Nephron (organoid): ENCODE results near the gene SLAMF7.

ENCODE experiments used
- H3K27ac Mint-ChIP-seq, 3 experiments: 2 replicates each; pipeline ENCODE4 v1.8.0; 2020; ENCODE audit warnings: mixed read lengths in 3 of 3, mild to moderate bottlenecking in 2 of 3, moderate library complexity in 1 of 3
- H3K27me3 Mint-ChIP-seq: 2 replicates; pipeline ENCODE4 v1.8.0; 2021; ENCODE audit warnings: low read depth, mild to moderate bottlenecking, moderate library complexity, mixed read lengths
- H3K36me3 Mint-ChIP-seq: 2 replicates; pipeline ENCODE4 v1.8.0; 2020; ENCODE audit warnings: low read depth, mixed read lengths
- H3K4me1 Mint-ChIP-seq: 2 replicates; pipeline ENCODE4 v1.8.0; 2020; ENCODE audit warnings: mixed read lengths
- H3K4me3 Mint-ChIP-seq, 3 experiments: 2 replicates each; pipeline ENCODE4 v1.8.0; 2020; ENCODE audit warnings: mild to moderate bottlenecking in 3 of 3, mixed read lengths in 3 of 3, moderate library complexity in 2 of 3
- H3K9me3 Mint-ChIP-seq: 2 replicates; pipeline ENCODE4 v1.8.0; 2020; ENCODE audit warnings: mixed read lengths
- CTCF ChIP-seq, 3 experiments: fragments of 200-600 bp; sonication (generic); IDR thresholded peaks; one replicate each; pipeline ENCODE4 v1.5.0; 2021; ENCODE audit warnings: antibody characterized with exemption in 3 of 3; ENCODE audit not compliant: unreplicated experiment in 3 of 3

The SLAMF7 gene

GRCh38 chr1:160772331-160772730 is 33.3 kb downstream of the SLAMF7 start:
- no peak for TF ChIP-seq CTCF (IDR thresholded peaks at IDR 0.05; ENCODE audit: unreplicated experiment in 3 of 3)
- Mint-ChIP-seq H3K27me3 (no peaks in the 10 kb centered on the region), H3K27ac (no peak overlapping the region), H3K9me3 (no peaks in the 10 kb centered on the region), H3K36me3 (no peaks in the 10 kb centered on the region), H3K4me3 (no peak overlapping the region), H3K4me1 (no peaks in the 10 kb centered on the region)

DNA sequence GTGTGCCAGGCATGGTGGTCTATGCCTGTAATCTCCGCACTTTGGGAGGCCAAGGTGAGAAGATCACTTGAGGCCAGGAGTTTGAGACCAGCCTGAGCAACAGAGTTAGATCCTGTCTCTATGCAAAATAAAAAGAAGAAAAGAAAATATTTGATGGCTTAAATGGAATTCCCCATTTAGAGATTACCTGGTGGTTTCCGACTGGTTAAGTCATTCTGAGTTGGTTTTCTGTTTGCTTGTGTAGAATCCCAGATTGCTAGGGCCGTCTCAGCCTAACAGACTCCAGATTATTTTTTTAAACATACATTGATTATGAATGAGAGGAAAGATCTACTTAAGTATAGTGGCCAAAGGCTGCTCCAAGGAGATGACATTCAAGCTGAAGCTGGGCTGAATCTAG is 34.0 kb downstream of the SLAMF7 start:
- H3K4me1 Mint-ChIP-seq = no peaks in the 10 kb centered on the region
- no peak overlapping the region for H3K4me3 Mint-ChIP-seq
- no peaks in the 10 kb centered on the region for H3K36me3 Mint-ChIP-seq
- no peak overlapping the region for H3K27ac Mint-ChIP-seq
- no peaks in the 10 kb centered on the region for H3K27me3 Mint-ChIP-seq
- H3K9me3 Mint-ChIP-seq = no peaks in the 10 kb centered on the region
- no peak for TF ChIP-seq CTCF (IDR thresholded peaks at IDR 0.05; ENCODE audit: unreplicated experiment in 3 of 3)

GRCh38 chr1:160774886-160775719 is 36.1 kb downstream of the SLAMF7 start:
- Mint-ChIP-seq H3K4me1 (no peaks in the 10 kb centered on the region), H3K9me3 (no peaks in the 10 kb centered on the region), H3K27ac (no peak overlapping the region), H3K36me3 (no peaks in the 10 kb centered on the region), H3K4me3 (no peak overlapping the region), H3K27me3 (no peaks in the 10 kb centered on the region)
- TF ChIP-seq CTCF (IDR thresholded peaks at IDR 0.05; ENCODE audit: unreplicated experiment in 3 of 3) = no peak

- Mint-ChIP-seq H3K36me3 (no peaks in the 10 kb centered on the region), H3K4me3 (no peak overlapping the region), H3K4me1 (no peaks in the 10 kb centered on the region), H3K9me3 (no peaks in the 10 kb centered on the region), H3K27me3 (no peaks in the 10 kb centered on the region), H3K27ac (no peak overlapping the region)
- no peak for TF ChIP-seq CTCF (IDR thresholded peaks at IDR 0.05; ENCODE audit: unreplicated experiment in 3 of 3)
Measured at GRCh38 chr1:160776178-160776577, 37.1 kb downstream of the SLAMF7 start.

- H3K4me3 Mint-ChIP-seq = no peak overlapping the region
- no peaks in the 10 kb centered on the region for H3K27me3 Mint-ChIP-seq
- TF ChIP-seq CTCF (IDR thresholded peaks at IDR 0.05; ENCODE audit: unreplicated experiment in 3 of 3) = peak in 2 of 3 experiments; percentile 20 to 45
- H3K36me3 Mint-ChIP-seq = no peaks in the 10 kb centered on the region
- H3K9me3 Mint-ChIP-seq = no peaks in the 10 kb centered on the region
- H3K27ac Mint-ChIP-seq = no peak overlapping the region
- H3K4me1 Mint-ChIP-seq = no peaks in the 10 kb centered on the region
Measured at GRCh38 chr1:160777486-160778089, 38.5 kb downstream of the SLAMF7 start.

DNA sequence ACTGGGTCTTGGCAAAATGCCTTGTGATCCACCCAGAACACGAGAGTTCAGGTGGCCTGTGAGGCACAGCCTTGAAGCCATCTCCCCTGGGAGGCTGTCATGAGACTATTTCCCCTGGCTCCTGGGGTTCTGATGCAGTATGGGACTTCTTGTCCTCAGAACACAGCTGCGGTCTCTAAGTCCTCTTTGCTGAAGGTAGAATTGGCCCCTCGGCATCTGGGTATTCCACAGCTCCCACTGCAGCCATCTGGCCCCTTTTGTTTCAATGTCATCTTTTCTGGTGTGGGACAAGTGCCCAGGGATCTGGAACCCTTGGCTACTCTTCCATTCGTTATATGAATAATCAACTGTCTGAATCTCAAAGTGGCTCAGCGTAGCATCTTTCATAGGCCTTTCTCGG is 39.9 kb downstream of the SLAMF7 start:
- Mint-ChIP-seq H3K4me3 (no peak overlapping the region), H3K27ac (no peak overlapping the region), H3K27me3 (no peaks in the 10 kb centered on the region), H3K36me3 (no peaks in the 10 kb centered on the region), H3K4me1 (no peaks in the 10 kb centered on the region), H3K9me3 (no peaks in the 10 kb centered on the region)
- TF ChIP-seq CTCF (IDR thresholded peaks at IDR 0.05; ENCODE audit: unreplicated experiment in 3 of 3) = no peak
